Loucy (cell line): Measurements from ENCODE around the gene EPHA6.

ENCODE experiments used
- CTCF ChIP-seq: fragments of 200-600 bp; sonication (generic); conservative IDR thresholded peaks from 2 replicates; pipeline ENCODE4 v1.5.1; 2014; ENCODE audit warnings: mild to moderate bottlenecking, antibody characterized with exemption, low read length
- EZH2phosphoT487 ChIP-seq: fragments of 200-600 bp; IDR thresholded peaks from 2 replicates; pipeline ENCODE4 v1.6.1; 2018; ENCODE audit warnings: antibody characterized with exemption, mild to moderate bottlenecking, moderate library complexity, borderline replicate concordance

GRCh38 chr3:97102641-97103040, 288.2 kb downstream of the EPHA6 start:
- TF ChIP-seq CTCF: no peak
- no peak for TF ChIP-seq EZH2phosphoT487
